DOHH2 (cell line): Measurements from ENCODE around the gene DNER.

ENCODE experiments used
- H3F3A ChIP-seq: fragments of 200-600 bp; sonication (generic), shearing (Covaris generic); 2 replicates; pipeline ENCODE4 v1.6.0; 2016; ENCODE audit warnings: antibody characterized with exemption, mild to moderate bottlenecking; ENCODE audit not compliant: control insufficient read depth, insufficient read depth
- H3K27ac ChIP-seq: fragments of 200-600 bp; sonication (generic); 2 replicates; pipeline ENCODE4 v1.5.1; 2014; ENCODE audit warnings: low read depth, mild to moderate bottlenecking, low read length, moderate library complexity
- H3K27me3 ChIP-seq: fragments of 200-600 bp; sonication (generic); 2 replicates; pipeline ENCODE4 v1.6.1; 2014; ENCODE audit warnings: mild to moderate bottlenecking, low read length, mixed read lengths; ENCODE audit not compliant: control insufficient read depth
- H3K36me3 ChIP-seq: fragments of 200-600 bp; sonication (generic); 2 replicates; pipeline ENCODE4 v1.6.1; 2014; ENCODE audit warnings: mild to moderate bottlenecking, low read length, moderate library complexity, mixed read lengths; ENCODE audit not compliant: control insufficient read depth
- H3K4me1 ChIP-seq: fragments of 200-600 bp; sonication (generic); 2 replicates; pipeline ENCODE4 v1.6.1; 2014; ENCODE audit warnings: mild to moderate bottlenecking, low read length, mixed read lengths; ENCODE audit not compliant: control insufficient read depth
- H3K4me2 ChIP-seq: fragments of 200-600 bp; sonication (generic); 2 replicates; pipeline ENCODE4 v1.6.0; 2014; ENCODE audit warnings: mild to moderate bottlenecking, low read length, moderate library complexity
- H3K4me3 ChIP-seq: fragments of 200-600 bp; sonication (generic); 2 replicates; pipeline ENCODE4 v1.5.1; 2014; ENCODE audit warnings: mild to moderate bottlenecking, low read length, mixed read lengths
- H3K79me2 ChIP-seq: fragments of 200-600 bp; sonication (generic); 2 replicates; pipeline ENCODE4 v1.6.1; 2014; ENCODE audit warnings: mild to moderate bottlenecking, low read length, mixed read lengths; ENCODE audit not compliant: control insufficient read depth
- H3K9me2 ChIP-seq: fragments of 200-600 bp; sonication (generic); replicated peaks from 2 replicates; pipeline ENCODE4 v1.6.1; 2014; ENCODE audit warnings: mild to moderate bottlenecking, low read length, mixed read lengths; ENCODE audit not compliant: control insufficient read depth
- H3K9me3 ChIP-seq: fragments of 200-600 bp; sonication (generic); 2 replicates; pipeline ENCODE4 v1.6.1; 2014; ENCODE audit warnings: antibody characterized with exemption, low read length, mixed read lengths; ENCODE audit not compliant: control insufficient read depth, insufficient read depth
- H4K20me1 ChIP-seq: fragments of 200-600 bp; sonication (generic); 2 replicates; pipeline ENCODE4 v1.6.0; 2014; ENCODE audit warnings: low read depth, mild to moderate bottlenecking, antibody characterized with exemption, low read length, moderate library complexity; ENCODE audit not compliant: control insufficient read depth, insufficient read depth
- CTCF ChIP-seq: fragments of 200-600 bp; sonication (generic); IDR thresholded peaks from one replicate; pipeline ENCODE4 v1.5.1; 2014; ENCODE audit warnings: antibody characterized with exemption, mild to moderate bottlenecking, low read depth, low read length; ENCODE audit not compliant: poor library complexity, severe bottlenecking
- EZH2phosphoT487 ChIP-seq: fragments of 200-600 bp; sonication (generic); IDR thresholded peaks from 2 replicates; pipeline ENCODE4 v1.6.1; 2017; ENCODE audit warnings: borderline replicate concordance, mild to moderate bottlenecking, antibody characterized with exemption, low read length, moderate library complexity, mixed read lengths

DNER gene

GRCh38 chr2:229562472-229563127, 151.8 kb downstream of the DNER start:
- H3K27ac ChIP-seq: no peak overlapping the region

GRCh38 chr2:229559986-229560385, 154.4 kb downstream of the DNER start:
- H3K4me2 ChIP-seq: no peak overlapping the region
- no peaks in the 10 kb centered on the region for H3K27me3 ChIP-seq
- no peaks in the 10 kb centered on the region for H3K4me1 ChIP-seq
- no peak overlapping the region for H3K27ac ChIP-seq
- no peak overlapping the region for H3K4me3 ChIP-seq
- no peaks in the 10 kb centered on the region for H3K9me2 ChIP-seq
- no peaks in the 10 kb centered on the region for H3K79me2 ChIP-seq
- TF ChIP-seq CTCF (no peak), EZH2phosphoT487 (no peak)
- H3F3A ChIP-seq: no peaks in the 10 kb centered on the region
- no peaks in the 10 kb centered on the region for H3K9me3 ChIP-seq
- H3K36me3 ChIP-seq: no peaks in the 10 kb centered on the region
- no peaks in the 10 kb centered on the region for H4K20me1 ChIP-seq

More at GRCh38 chr2:229562472-229563127, 151.8 kb downstream of the DNER start:
- no peaks in the 10 kb centered on the region for H3K4me1 ChIP-seq
- no peaks in the 10 kb centered on the region for H4K20me1 ChIP-seq
- H3K79me2 ChIP-seq: no peaks in the 10 kb centered on the region
- no peaks in the 10 kb centered on the region for H3K27me3 ChIP-seq
- no peaks in the 10 kb centered on the region for H3F3A ChIP-seq
- no peak overlapping the region for H3K4me3 ChIP-seq
- TF ChIP-seq EZH2phosphoT487 (no peak), CTCF (no peak)
- no peak overlapping the region for H3K4me2 ChIP-seq
- H3K9me2 ChIP-seq: no peaks in the 10 kb centered on the region
- no peaks in the 10 kb centered on the region for H3K9me3 ChIP-seq
- no peaks in the 10 kb centered on the region for H3K36me3 ChIP-seq

GRCh38 chr2:229553091-229553490, 161.3 kb downstream of the DNER start:
- no peaks in the 10 kb centered on the region for H3K36me3 ChIP-seq
- H3K9me3 ChIP-seq: no peaks in the 10 kb centered on the region
- TF ChIP-seq EZH2phosphoT487 (no peak), CTCF (no peak)
- no peak overlapping the region for H3K27ac ChIP-seq
- H3K4me3 ChIP-seq: no peak overlapping the region
- H3K4me1 ChIP-seq: no peaks in the 10 kb centered on the region
- no peaks in the 10 kb centered on the region for H3K9me2 ChIP-seq
- no peak overlapping the region for H3K4me2 ChIP-seq
- no peaks in the 10 kb centered on the region for H4K20me1 ChIP-seq
- no peaks in the 10 kb centered on the region for H3K79me2 ChIP-seq
- no peaks in the 10 kb centered on the region for H3F3A ChIP-seq
- no peaks in the 10 kb centered on the region for H3K27me3 ChIP-seq
